CD4-positive, alpha-beta T cell (primary cell): ENCODE results near the gene C9orf72. TPM values are rescaled to one million over a fixed set of nuclear protein-coding genes. Genes with fewer than 3 reads are reported as not detected.
A peak's percentile ranks its signal among the peaks of the same experiment; 100 is the strongest.

Source experiments
- ATAC-seq: fragments of 200-7000 bp; cut with Tn5 transposase; one replicate; pipeline ENCODE4 v1.10.0; 2022; ENCODE audit warnings: mild to moderate bottlenecking; ENCODE audit not compliant: poor library complexity
- CTCF ChIA-PET: fragments of 350-600 bp; sonication (Branson Sonifier 250); formaldehyde crosslinking; loops from one replicate; lab custom pipeline; 2021; ENCODE audit warnings: antibody characterized with exemption, inconsistent platforms; lab: Charles Lee
- POLR2A ChIA-PET: fragments of 350-600 bp; sonication (Branson Sonifier 250); formaldehyde crosslinking; loops from one replicate; lab custom pipeline; 2021; ENCODE audit warnings: antibody characterized with exemption, inconsistent platforms; lab: Charles Lee
- DNase-seq, 14 experiments: peaks; one replicate each; pipeline ENCODE4 v3.0.0-alpha.2; 2013 to 2020; ENCODE audit warnings: mixed read lengths in 2 of 14
- H3K27ac ChIP-seq, 2 donors: one replicate each; pipeline versions ENCODE4 v1.5.1 to v1.7.0; 2013; ENCODE audit warnings: low read length in 2 of 2, low read depth in 1 of 2, mild to moderate bottlenecking in 1 of 2
- H3K27me3 ChIP-seq, 2 experiments: 1 replicate in 1 of 2; 2 replicates in 1 of 2; pipeline versions ENCODE4 v1.6.1 to v1.7.0; 2013; ENCODE audit warnings: low read length in 2 of 2, control low read depth in 1 of 2, mild to moderate bottlenecking in 1 of 2, moderate library complexity in 1 of 2; ENCODE audit not compliant: insufficient read depth in 2 of 2, control insufficient read depth in 1 of 2
- H3K36me3 ChIP-seq: one replicate; pipeline ENCODE4 v1.6.1; 2013; ENCODE audit warnings: low read length, control low read depth; ENCODE audit not compliant: insufficient read depth
- H3K4me1 ChIP-seq: one replicate; pipeline ENCODE4 v1.6.1; 2013; ENCODE audit warnings: low read length, control low read depth; ENCODE audit not compliant: insufficient read depth
- H3K4me3 ChIP-seq: one replicate; pipeline ENCODE4 v1.5.1; 2013; ENCODE audit warnings: mild to moderate bottlenecking, low read length, moderate library complexity
- H3K9me3 ChIP-seq, 2 experiments: 1 replicate in 1 of 2; 2 replicates in 1 of 2; pipeline versions ENCODE4 v1.6.1 to v1.7.0; 2013; ENCODE audit warnings: low read length in 2 of 2, mild to moderate bottlenecking in 2 of 2, control low read depth in 1 of 2, moderate library complexity in 1 of 2; ENCODE audit not compliant: control insufficient read depth in 1 of 2, insufficient read depth in 1 of 2
- H3K27ac Mint-ChIP-seq: one replicate; pipeline ENCODE4 v1.8.0; 2020; ENCODE audit warnings: mixed read lengths
- H3K27me3 Mint-ChIP-seq: one replicate; pipeline ENCODE4 v1.8.0; 2021; ENCODE audit warnings: mixed read lengths
- H3K36me3 Mint-ChIP-seq: one replicate; pipeline ENCODE4 v1.8.0; 2021; ENCODE audit warnings: low read depth, mixed read lengths
- H3K4me1 Mint-ChIP-seq: one replicate; pipeline ENCODE4 v1.8.0; 2021; ENCODE audit warnings: low read depth, mixed read lengths
- H3K4me3 Mint-ChIP-seq: one replicate; pipeline ENCODE4 v1.8.0; 2020; ENCODE audit warnings: mild to moderate bottlenecking, mixed read lengths
- H3K9me3 Mint-ChIP-seq: one replicate; pipeline ENCODE4 v1.8.0; 2020; ENCODE audit warnings: mixed read lengths
- intact Hi-C, 2 experiments: fragments of 100-400 bp; cut with DNase I in 1 of 2; cut with micrococcal nuclease in 1 of 2; formaldehyde crosslinking; loops; one replicate each; pipeline versions ENCODE4 v1.15.1 to v1.9.0; 2023 to 2025; cut with DNase I, micrococcal nuclease
- total RNA-seq, 174 experiments: library from RNA in 2 of 174; stranded (reverse) in 2 of 174; gene quantifications; one replicate each; pipeline ENCODE4 v1.2.3 and lab custom pipeline; 2021 to 2026
- TF ChIP-seq, protein P1 (sequence below): fragments of 200-600 bp; IDR thresholded peaks from one replicate; pipeline ENCODE4 v1.8.0; 2022; ENCODE audit warnings: antibody characterized with exemption, mild to moderate bottlenecking

Gene C9orf72
- total RNA-seq, 2 experiments from 2014 or later, result 36.9 to 39.2 TPM

DNA sequence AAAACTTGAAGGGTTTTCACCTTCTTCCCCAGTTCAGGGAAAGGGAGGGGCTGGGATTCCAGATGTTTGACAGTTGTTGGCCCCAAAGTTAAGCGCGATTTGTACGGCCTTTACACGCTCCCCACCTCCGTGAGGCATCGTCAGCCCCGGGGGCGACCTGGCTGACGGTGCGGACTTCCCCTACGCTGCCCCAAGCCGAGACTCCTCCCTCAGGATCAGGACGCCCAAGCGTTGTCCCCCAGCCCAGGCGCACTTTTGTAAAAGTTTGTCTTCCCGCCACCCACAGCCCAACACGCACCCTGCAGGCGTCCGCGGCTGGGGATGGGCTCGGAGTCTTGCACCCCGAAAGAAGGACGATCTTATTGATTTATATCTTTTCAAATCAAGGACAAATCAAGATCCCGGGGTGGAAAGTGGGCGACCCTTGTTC, 44.4 kb downstream of the C9orf72 start:
- intact Hi-C loops, result loop anchor here (2.0 to 5.0 kb wide), 2 partner anchors 43 to 196 kb away; partner anchors contain the start of gene C9orf72 (in 1 of the 2)
- Histone ChIP-seq H3K4me3 (peak overlapping the region; percentile 64), H3K36me3 (no peaks in the 10 kb centered on the region), H3K4me1 (peaks cover 16% of the 10 kb centered on the region), H3K27me3 (peaks cover 0 to 7% of the 10 kb centered on the region in 2 experiments), H3K27ac (no peak overlapping the region), H3K9me3 (no peaks in the 10 kb centered on the region)
- Mint-ChIP-seq H3K9me3 (no peaks in the 10 kb centered on the region), H3K4me1 (peaks cover 15% of the 10 kb centered on the region), H3K4me3 (peak overlapping the region; percentile 95), H3K36me3 (peaks cover 7% of the 10 kb centered on the region), H3K27ac (no peak overlapping the region), H3K27me3 (peaks cover 3% of the 10 kb centered on the region)
- TF ChIP-seq, protein P1, sequence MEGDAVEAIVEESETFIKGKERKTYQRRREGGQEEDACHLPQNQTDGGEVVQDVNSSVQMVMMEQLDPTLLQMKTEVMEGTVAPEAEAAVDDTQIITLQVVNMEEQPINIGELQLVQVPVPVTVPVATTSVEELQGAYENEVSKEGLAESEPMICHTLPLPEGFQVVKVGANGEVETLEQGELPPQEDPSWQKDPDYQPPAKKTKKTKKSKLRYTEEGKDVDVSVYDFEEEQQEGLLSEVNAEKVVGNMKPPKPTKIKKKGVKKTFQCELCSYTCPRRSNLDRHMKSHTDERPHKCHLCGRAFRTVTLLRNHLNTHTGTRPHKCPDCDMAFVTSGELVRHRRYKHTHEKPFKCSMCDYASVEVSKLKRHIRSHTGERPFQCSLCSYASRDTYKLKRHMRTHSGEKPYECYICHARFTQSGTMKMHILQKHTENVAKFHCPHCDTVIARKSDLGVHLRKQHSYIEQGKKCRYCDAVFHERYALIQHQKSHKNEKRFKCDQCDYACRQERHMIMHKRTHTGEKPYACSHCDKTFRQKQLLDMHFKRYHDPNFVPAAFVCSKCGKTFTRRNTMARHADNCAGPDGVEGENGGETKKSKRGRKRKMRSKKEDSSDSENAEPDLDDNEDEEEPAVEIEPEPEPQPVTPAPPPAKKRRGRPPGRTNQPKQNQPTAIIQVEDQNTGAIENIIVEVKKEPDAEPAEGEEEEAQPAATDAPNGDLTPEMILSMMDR, result no peak
- DNase-seq (peak in 13 of 14 experiments; percentile 2 to 74 (median 17)), ATAC-seq (peak; percentile 49)
- POLR2A ChIA-PET, result interaction anchor here (1.1 to 1.4 kb wide), 3 partner anchors 43 to 196 kb away, joined by 3 to 4 read pairs (median 3); no protein-coding TSS in a partner anchor
- CTCF ChIA-PET, result interaction anchor here (0.8 to 1.6 kb wide), 6 partner anchors 16 to 196 kb away, joined by 3 to 5 read pairs (median 4); no protein-coding TSS in a partner anchor

DNA sequence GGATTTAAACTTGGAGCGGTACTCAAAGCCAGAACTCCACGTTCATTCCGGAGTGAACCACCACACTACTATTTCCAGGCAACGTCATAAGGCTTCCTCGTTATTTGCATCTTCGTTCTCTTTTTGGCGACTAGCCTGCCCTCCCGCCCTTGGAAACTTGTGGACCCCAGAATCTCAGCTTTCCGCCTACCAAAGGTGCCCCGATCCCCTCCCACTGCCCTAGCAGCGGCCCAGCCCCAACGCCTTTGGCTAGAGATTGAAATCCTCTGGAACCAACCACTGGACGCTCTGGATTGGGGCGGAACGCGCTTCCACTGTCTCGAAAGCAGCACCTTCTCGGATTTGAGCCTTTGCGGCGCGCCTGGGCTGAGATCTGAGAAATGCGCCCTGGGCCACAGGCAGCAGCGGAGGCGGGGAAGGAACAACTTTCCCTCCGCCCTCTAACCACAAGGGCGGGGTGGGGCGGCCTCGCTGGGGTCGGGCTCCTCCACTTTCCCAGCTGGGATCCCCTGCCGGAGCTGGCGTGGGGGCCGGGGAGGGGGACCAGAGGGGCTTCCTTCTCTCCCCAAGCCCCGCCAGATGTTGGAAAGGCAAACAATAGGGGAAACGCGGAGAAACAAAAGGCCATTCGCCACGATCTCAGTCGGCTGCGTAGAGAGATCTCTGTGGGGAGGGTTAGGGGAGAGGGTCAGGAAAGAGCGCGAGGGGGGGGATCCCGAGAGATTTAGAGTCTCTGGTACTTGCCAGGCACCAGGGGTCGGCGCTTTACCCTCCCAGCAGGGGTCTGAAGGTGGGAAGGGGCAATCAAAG, 45.0 kb downstream of the C9orf72 start:
- peaks cover 0 to 7% of the 10 kb centered on the region in 2 experiments for H3K27me3 ChIP-seq
- no peak overlapping the region for H3K27ac ChIP-seq
- Mint-ChIP-seq H3K9me3 (no peaks in the 10 kb centered on the region), H3K27me3 (peaks cover 3% of the 10 kb centered on the region), H3K4me3 (peak overlapping the region; percentile 95), H3K27ac (peak overlapping the region; percentile 19), H3K36me3 (peaks cover 7% of the 10 kb centered on the region), H3K4me1 (peaks cover 15% of the 10 kb centered on the region)
- H3K4me1 ChIP-seq, result peaks cover 16% of the 10 kb centered on the region
- no peaks in the 10 kb centered on the region for H3K36me3 ChIP-seq
- peak overlapping the region; percentile 64 for H3K4me3 ChIP-seq
- H3K9me3 ChIP-seq, result no peaks in the 10 kb centered on the region
- POLR2A ChIA-PET, result no interaction called here
- peak; percentile 60 for ATAC-seq
- peak; percentile 19 to 73 (median 40) for DNase-seq
- TF ChIP-seq, protein P1, result no peak
- CTCF ChIA-PET, result no interaction called here
- intact Hi-C loops, result loop anchor here (2.0 to 5.0 kb wide), 2 partner anchors 44 to 195 kb away; partner anchors contain the start of gene C9orf72 (in 1 of the 2)

DNA sequence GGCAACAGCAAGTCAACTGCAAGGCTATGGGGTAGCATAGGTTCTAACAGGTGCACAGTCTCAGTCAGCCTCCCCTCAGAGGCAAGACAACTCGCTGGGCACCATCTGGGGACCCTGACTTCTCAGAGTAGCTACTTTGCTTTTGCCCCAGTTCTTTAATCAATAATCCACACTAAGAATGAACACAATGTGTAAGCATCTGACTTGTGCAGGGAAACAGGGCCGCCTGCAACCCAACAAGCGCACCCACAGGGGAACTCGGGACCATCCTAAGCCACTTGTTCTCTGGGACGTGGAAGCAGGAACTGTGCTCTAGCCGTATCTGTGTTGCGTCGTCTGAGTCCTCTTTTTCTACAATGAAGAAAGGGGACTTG, 45.6 kb downstream of the C9orf72 start:
- TF ChIP-seq, protein P1, result no peak
- Histone ChIP-seq H3K27ac (no peak overlapping the region), H3K4me1 (peaks cover 16% of the 10 kb centered on the region), H3K4me3 (peak overlapping the region; percentile 64), H3K27me3 (peaks cover 0 to 7% of the 10 kb centered on the region in 2 experiments), H3K36me3 (no peaks in the 10 kb centered on the region), H3K9me3 (no peaks in the 10 kb centered on the region)
- Mint-ChIP-seq H3K4me1 (peaks cover 15% of the 10 kb centered on the region), H3K27me3 (peaks cover 3% of the 10 kb centered on the region), H3K4me3 (peak overlapping the region; percentile 95), H3K27ac (no peak overlapping the region), H3K36me3 (peaks cover 7% of the 10 kb centered on the region), H3K9me3 (no peaks in the 10 kb centered on the region)
- ATAC-seq (no peak), DNase-seq (peak in 2 of 14 experiments; percentile 1 to 10)
- intact Hi-C loops, result loop anchor here (2.0 to 5.0 kb wide), 2 partner anchors 45 to 195 kb away; partner anchors contain the start of gene C9orf72 (in 1 of the 2)
- CTCF ChIA-PET, result no interaction called here
- POLR2A ChIA-PET, result no interaction called here
